ENCODE results near the gene ANGPTL2. TPM values are rescaled to one million over a fixed set of nuclear protein-coding genes. Genes with fewer than 3 reads are reported as not detected.

The ANGPTL2 gene
- polyA plus RNA-seq, 4 donors = 8.0 to 72.4 (median 13.5) TPM

DNA sequence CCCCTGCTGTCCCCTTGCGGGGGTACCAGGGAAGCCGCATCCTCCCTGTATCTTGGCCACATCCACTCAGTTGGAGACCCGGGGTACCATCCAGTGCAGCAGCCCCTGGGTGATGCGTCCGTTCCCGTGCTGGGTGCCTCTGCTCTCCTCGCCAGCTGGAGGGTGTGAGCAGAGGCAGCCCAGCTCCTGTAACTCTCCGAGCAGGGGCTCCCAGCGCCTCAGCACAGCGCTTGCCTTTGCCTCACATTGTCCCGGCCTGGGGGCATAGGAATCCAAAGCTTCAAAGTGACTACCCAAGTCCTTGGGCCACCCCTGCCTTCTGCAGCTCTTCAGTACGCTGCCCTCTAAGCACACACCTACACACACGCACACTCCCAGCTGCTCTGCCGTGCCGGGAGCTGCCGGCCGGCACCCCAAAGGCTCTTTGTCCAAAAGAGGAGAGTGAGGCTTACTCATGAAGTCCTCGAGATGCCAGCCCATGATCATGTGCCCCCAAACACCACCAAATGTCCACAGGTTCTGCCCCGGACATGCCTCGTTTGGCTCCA lies 733 bp downstream of the ANGPTL2 start:
- DNase-seq (ENCODE audit: low read depth in 4 of 4, low spot score in 3 of 4) = no peak

- DNase-seq (ENCODE audit: low read depth in 4 of 4, low spot score in 3 of 4) = no peak
Measured at GRCh38 chr9:127119320-127119709, 3.1 kb downstream of the ANGPTL2 start.

DNA sequence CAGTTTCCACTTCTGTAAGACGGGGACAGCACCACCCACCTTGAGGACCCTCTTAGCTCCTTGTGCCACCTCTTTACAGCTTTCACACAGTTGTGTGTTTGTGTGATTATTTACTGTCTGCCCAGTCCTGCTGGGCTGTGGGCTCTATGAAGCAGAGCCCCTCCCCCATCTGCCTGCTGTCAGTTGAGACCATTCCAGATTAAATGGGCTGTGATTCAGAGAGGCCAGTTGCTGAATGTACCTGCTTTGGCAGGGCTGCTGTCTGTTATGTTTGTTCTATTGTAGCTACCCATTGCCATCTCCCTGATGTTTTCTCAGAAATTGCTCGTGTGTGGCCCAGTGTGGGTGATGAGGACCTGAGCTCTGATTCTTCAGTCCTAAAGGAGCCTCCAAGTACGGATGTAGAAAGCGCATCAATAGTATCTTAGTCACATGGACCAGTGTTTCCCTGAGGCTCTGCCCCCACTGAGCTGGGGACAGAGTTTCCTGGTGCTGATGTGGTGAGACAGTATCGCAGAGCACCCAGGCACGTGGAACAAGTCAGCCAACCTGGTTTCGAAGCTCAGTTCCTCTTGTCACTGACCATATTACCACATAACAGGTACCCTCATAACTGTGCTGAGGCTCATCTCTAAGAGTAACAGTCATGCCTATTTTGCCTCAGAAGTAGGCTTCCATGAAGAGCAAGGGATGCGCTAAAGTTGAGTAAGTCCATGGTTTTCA lies 3.7 kb downstream of the ANGPTL2 start:
- DNase-seq (ENCODE audit: low read depth in 4 of 4, low spot score in 3 of 4) = no peak

- DNase-seq (ENCODE audit: low read depth in 4 of 4, low spot score in 3 of 4) = no peak
Measured at GRCh38 chr9:127117801-127118200, 4.6 kb downstream of the ANGPTL2 start.

- no peak for DNase-seq (ENCODE audit: low read depth in 4 of 4, low spot score in 3 of 4)
Measured at GRCh38 chr9:127116957-127117356, 5.5 kb downstream of the ANGPTL2 start.

GRCh38 chr9:127116088-127116726 lies 6.2 kb downstream of the ANGPTL2 start:
- DNase-seq (ENCODE audit: low read depth in 4 of 4, low spot score in 3 of 4) = no peak

DNA sequence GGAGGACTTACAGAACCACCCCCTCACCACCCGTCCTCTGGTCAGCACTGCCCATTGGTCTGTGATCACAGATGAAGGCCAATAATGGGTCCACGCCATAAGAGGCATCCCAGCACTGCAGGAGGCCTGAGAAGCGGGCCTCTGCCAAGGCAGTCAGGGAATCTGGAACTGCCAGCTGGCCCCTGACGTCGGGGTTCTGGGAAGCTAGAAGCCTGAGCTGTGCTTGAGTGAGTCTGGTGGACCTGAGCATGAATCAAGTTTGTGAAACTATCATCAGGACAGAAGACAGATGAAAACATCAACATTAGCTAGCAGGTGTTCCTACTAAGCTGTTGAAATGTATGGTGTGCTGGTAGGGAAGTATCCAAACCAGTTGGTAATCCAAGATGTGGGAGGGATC lies 7.8 kb downstream of the ANGPTL2 start:
- no peak for DNase-seq (ENCODE audit: low read depth in 4 of 4, low spot score in 3 of 4)

- DNase-seq (ENCODE audit: low read depth in 4 of 4, low spot score in 3 of 4) = no peak
Measured at GRCh38 chr9:127113191-127113972, 9.1 kb downstream of the ANGPTL2 start.

DNA sequence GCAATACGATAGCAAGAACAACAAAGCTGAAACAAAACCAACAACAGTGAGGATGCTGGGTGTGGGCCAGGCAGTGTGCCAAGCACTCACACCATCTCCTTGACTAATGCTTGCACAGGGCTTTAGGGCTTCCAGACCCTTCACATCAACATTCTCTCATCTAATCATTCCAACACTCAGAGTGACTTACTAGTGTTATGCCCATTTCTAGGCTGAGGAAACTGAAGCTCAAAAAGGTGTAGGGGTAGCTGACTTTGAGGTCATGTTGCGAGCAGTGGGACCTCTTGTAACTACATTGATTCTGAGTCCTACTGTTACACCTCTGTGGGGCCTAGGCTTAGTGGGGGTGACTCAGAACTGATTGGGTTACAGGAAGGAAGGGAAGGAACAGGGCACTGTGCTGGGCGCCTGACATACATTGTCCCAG lies 9.7 kb downstream of the ANGPTL2 start:
- no peak for DNase-seq (ENCODE audit: low read depth in 4 of 4, low spot score in 3 of 4)

GRCh38 chr9:127112056-127112455 lies 10.4 kb downstream of the ANGPTL2 start:
- no peak for DNase-seq (ENCODE audit: low read depth in 4 of 4, low spot score in 3 of 4)

- no peak for DNase-seq (ENCODE audit: low read depth in 4 of 4, low spot score in 3 of 4)
Measured at GRCh38 chr9:127109212-127109711, 13.2 kb downstream of the ANGPTL2 start.

DNA sequence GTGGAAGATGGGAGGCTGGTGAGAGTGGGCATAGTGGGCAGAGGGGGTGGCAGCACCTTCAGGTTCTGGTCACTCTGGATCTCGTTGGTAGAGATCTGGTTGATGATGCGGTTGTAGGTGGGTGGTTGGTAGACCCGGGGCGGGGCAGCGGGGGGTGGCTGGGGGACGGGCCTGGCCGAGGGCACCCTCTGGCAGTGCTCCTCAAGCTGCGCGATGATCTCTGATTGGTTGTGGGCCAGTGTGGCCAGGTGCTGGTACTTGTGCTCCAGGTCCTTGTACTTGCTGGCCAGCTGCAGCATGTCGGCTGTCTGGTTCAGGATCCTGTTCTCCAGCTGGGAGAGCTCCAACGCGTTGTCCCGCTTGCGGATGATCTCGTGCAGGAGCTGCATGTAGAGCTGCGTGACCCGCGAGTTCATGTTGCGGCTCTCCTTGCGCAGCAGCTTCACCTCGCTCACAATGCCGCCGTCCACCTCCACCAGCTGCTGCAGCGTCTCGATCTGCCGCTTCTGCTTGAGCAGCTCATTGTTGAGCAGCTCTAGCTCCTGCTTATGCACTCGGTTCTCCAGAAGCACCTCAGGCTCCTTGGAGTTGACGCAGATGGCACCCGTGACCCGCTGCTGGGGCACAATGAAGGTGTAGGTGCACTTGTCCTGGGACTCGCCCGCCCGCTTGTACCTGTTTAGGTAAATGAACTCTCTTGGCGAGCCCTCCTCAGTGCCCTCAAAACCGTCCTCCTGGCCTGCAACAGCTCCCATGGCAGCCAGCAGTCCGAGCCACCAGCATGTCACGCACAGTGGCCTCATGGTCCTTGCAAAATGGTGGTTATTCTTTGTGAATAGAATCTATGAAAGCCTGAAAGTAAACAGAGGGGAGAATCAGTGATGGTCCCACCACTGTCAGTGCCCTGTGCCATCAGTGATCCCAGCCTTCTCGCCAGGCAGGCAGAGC lies 14.2 kb downstream of the ANGPTL2 start:
- no peak for DNase-seq (ENCODE audit: low read depth in 4 of 4, low spot score in 3 of 4)

- no peak for DNase-seq (ENCODE audit: low read depth in 4 of 4, low spot score in 3 of 4)
Measured at GRCh38 chr9:127107171-127107928, 15.1 kb downstream of the ANGPTL2 start.

- no peak for DNase-seq (ENCODE audit: low read depth in 4 of 4, low spot score in 3 of 4)
Measured at GRCh38 chr9:127106466-127106855, 16.0 kb downstream of the ANGPTL2 start.

DNA sequence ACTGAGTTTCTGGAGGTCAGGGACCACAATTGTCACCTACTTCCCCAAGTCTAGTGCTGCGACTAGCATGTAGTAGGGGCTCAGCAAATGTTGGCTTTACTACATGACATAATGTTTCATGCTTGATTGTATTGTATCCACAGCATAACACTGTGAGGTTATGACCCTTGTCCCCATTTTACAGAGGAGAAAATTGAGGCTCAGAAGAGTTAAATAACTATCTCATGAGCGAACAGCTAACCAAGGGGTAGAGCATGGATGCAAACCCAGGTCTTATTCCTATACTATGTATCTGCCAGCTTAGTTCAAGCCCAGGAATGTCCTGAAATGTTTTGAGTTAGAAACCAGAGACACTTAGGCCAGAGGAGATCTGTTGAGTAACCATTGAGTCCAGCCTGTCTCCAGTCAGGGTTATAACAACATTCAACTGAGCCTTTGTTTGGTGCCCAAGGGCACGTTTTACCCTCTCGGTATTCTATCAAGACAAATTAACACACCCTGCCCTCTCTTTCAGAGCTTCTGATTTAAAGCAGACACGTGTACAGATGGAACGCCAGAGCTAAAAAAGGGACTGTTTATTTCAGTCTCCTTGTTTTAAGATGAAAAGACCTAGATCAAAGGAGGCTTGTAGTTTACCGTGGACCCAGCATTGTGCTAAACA lies 16.5 kb downstream of the ANGPTL2 start:
- no peak for DNase-seq (ENCODE audit: low read depth in 4 of 4, low spot score in 3 of 4)

DNA sequence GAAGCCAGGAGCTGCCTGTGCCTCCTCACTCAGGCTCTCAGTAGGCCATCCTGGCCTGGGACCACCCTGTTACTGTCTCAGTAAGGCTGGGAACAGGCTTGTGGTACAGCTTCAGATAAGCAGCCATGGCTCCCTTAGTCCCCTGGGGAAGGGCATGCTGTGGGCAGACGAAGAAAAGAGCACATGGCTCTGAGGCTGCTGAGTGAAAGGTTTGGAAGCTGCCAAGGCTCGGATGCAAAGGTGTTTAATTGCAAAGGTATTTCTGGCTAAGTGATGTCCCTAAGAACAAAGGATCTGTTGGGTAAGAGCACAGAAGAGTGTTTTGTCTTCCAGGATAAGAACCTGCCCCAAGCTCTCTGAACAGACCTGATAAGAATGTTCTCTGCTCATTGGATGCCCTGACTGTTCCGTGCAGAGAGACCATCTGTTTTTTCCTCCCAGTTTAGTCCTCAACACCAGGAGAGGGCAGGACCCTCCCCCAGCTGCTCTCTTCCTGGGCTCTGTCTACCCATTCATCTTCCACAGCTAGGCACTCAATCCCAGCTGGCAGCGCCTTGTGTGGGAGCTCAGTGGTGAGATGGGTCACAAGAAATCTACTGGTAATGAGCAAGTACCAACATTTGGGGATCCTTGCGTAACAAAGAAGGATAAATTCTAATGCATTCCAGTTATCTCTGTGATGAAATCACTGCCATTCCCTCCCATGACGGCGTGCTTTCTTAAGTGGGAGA lies 17.7 kb downstream of the ANGPTL2 start:
- DNase-seq (ENCODE audit: low read depth in 4 of 4, low spot score in 3 of 4) = no peak

DNA sequence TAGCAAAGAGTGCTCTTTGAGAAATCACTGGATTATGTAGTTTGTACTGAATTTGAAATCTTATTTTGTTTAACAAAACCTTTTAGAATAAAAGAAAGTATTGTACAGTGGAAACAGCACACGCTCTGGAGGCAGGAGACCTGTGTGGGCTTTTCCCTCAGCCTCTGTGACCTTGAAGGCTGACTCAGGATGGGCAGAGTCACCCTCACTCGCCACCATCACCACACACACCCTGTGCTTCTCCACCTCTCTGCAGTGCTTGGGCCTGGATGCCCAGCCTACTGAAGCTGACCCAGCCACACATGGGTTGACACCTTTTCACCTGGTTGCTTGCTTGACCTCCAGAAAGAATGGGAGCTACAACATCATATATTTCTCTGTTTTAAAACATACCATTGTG lies 19.6 kb downstream of the ANGPTL2 start:
- DNase-seq (ENCODE audit: low read depth in 4 of 4, low spot score in 3 of 4) = no peak

DNA sequence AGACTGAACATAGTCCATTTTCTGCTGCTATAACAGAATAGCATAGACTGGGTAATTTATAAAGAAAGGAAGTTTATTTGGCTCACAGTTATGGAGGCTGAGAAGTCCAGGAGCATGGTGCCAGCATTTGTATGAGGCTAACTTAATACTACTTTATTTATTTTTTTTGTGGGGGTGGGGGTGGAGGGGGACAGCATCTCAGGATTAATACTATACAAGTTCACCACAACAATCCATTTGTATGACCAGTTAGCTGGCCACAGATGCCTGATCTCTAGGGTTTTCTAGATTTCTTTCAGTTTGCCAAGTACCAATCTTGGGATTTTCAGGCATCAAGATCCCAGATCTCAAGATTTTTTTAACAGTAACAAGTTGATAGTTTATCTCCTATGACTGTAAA lies 20.3 kb downstream of the ANGPTL2 start:
- no peak for DNase-seq (ENCODE audit: low read depth in 4 of 4, low spot score in 3 of 4)

Measured in left renal pelvis (tissue), 4 donors.